Measurements from ENCODE around the gene ODAD3.
"Not testable (repeated sequence)": the region's sequence is repeated elsewhere in the genome, so short reads cannot be mapped to it uniquely, and the experiment has no call there.

The ODAD3 gene

DNA sequence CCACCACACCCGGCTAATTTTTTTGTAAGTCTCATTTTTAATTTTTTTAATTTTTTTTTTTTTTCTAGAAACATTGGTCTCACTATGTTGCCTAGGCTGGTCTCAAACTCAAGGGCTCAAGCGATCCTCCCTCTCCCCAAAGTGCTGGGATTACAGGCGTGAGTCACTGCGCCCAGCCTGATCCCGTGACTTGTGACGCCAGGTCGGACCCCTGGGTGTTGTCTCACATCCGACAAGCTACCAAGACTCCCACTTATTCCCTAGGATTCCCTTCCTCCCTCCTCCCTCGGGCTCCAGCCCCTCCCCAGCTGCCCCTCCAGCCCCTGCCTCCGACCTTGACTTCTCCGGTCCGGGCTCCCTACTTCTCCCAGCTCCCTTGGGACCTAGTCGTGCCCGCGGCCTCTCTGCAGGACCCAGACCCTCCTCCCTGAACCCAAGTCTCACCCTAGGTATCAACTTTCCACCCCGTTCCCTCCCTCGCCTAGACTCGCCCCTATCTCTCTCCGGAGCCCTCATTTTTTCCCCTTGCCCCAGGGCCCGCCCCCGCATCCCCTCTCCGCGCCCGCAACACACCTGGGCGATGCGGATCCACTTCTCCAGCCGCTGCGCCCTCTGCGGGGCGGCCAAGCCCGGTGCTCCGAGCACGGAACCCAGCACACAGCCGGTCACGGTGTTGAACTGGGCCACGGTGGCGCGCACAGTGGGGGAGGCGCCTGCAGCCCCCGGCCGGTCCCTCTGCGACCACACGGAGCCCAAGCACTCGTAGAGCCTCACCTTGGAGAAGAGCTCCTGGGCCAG is 28.9 kb downstream of the ODAD3 start:
- DNase-seq (ENCODE audit: low read depth in 2 of 2), result peak in 1 of 2 donors; percentile 49

DNA sequence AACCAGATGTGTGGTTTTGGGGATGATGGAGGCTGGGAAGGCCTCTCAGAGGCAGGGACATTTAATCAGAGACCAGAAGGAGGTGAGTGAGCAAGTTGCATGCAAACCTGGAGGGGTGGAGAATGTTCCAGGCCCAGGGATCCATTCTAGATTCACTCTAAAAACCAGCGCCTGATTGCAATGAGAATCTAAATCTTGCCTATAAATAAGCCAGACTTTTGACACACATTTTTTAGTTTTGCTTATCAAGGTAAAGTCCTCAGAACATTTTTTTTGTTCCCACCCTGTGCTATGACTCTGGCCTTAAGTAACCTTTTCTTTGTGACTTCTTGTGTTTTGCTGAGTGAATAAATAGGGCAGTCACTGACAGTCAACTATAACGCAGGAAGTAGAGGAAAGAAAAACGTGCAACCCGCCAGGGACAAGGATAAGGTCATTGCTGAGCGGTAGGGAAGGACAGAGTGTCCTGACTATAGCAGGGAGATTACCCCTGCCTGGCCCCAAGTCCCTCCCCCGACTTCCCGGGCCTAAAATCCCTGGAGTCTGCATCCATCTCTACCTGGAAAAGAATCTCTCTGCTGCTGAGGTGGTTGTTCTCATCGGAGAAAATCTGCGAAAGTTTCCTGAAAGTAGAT is 30.2 kb downstream of the ODAD3 start:
- DNase-seq (ENCODE audit: low read depth in 2 of 2), result no peak

DNA sequence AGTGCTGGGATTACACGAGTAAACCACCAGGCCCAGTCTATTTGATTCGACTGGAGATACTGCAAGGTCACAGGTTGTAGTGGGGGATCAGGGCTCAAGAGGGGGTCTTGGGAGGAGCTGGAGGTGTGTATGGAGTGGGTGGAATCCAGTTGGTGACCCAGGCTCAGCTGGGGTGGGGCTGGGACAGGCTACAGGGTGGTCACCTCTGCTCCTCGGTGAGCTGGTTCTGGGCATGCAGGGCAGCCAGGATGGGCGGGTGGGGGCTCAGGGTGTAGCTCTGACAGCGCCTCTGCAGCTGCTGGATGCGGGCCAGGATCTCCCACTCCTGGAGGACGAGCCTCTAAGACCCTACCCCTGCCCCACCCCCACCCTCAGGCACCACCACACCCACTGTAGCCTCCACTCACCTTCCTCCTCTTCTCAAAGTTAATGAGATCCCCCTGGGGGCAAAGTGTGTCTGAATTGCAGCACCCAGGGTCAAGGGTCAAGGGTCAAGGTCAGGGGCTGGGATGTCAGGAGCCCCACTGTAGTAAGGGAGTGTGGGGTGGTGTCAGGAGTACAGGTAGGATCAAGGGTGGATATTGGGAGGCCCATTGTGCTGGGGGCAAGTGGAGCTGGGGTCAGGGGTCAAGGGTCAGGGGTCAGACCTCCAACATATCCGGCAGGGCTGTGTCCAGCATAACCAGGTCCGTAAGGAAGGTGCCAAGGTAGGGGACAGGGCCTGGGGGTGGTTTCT is 32.9 kb downstream of the ODAD3 start:
- no peak for DNase-seq (ENCODE audit: low read depth in 2 of 2)

DNA sequence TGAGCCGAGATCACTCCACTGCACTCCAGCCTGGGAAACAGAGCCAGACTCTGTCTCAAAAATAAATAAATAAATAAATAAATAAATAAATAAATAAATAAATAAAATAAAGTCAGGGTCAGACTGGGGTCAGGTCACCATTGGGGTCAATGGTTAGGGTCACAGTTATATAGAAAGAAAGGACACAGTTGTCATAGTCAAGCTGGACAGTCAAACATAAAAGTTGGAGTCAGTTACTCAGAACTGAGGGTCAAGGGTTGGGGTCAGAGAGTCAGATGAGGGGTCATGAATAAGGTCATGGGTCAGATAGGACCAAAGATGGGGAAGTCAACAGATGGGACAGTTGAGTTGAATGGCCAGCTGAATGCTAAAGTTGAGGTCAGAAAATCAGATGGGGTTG is 34.1 kb downstream of the ODAD3 start:
- no peak for DNase-seq (ENCODE audit: low read depth in 2 of 2)

- no peak for DNase-seq (ENCODE audit: low read depth in 2 of 2)
Measured at GRCh38 chr19:11399667-11400066, 35.3 kb downstream of the ODAD3 start.

GRCh38 chr19:11397089-11397610 is 37.8 kb downstream of the ODAD3 start:
- no peak for DNase-seq (ENCODE audit: low read depth in 2 of 2)

DNA sequence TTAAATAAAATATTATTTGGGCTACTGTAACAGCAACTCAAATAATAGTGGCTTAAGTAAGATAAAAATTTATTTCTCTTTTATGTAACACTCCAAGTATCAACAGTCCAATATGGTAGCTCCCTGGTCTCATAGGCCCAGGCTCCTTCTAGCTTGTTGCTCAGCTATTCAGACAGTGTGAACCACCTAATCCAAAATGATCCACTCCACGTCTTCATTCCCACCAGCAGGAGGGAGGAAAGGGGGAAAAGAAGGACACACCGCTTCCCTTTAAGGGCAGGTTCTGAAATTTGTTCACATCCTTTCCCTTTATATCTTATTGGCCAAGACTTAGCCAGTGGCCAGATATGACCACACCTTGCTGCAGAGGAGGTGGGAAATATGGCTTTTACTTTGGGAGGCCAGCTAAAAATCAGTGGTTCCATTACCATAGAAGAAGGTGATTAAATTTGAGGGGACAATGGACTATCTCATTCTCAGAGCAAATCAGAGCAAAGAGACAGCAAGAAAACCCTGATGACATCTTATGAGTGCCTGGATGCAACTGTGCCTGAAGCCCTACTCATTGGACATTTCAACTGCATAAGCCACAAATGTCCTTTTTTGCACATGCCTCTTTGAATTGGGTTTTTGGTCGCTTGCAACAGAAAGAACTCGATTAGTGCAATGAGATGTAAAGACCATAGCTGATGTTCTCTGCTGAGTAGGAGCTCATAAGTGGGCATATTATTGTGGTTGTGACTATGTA is 43.8 kb downstream of the ODAD3 start:
- DNase-seq (ENCODE audit: low read depth in 2 of 2), result no peak

GRCh38 chr19:11390359-11390758 is 44.6 kb downstream of the ODAD3 start:
- DNase-seq (ENCODE audit: low read depth in 2 of 2), result no peak

GRCh38 chr19:11387162-11388034 is 47.5 kb downstream of the ODAD3 start:
- DNase-seq (ENCODE audit: low read depth in 2 of 2), result no peak

- DNase-seq (ENCODE audit: low read depth in 2 of 2), result no peak
Measured at GRCh38 chr19:11384778-11385129, 50.2 kb downstream of the ODAD3 start.

DNA sequence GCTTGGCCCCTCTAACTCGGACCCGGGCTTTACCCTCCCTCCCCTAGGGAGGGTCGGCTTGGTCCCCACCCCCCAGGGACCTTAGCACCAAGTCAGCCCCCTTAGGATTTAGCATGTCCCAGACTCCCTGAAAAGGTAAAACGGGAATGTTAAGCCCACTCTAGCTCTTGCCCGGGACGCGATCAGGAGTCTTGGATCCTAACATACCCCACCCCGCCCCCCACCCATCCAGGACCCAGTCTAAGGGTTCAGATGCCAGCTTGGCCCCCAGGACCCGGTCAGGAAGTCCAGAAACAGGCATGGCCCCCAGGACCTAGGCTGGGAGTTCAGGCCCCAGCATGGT is 51.2 kb downstream of the ODAD3 start:
- DNase-seq (ENCODE audit: low read depth in 2 of 2), result no peak

- no peak for DNase-seq (ENCODE audit: low read depth in 2 of 2)
Measured at GRCh38 chr19:11382898-11383705, 51.8 kb downstream of the ODAD3 start.

DNA sequence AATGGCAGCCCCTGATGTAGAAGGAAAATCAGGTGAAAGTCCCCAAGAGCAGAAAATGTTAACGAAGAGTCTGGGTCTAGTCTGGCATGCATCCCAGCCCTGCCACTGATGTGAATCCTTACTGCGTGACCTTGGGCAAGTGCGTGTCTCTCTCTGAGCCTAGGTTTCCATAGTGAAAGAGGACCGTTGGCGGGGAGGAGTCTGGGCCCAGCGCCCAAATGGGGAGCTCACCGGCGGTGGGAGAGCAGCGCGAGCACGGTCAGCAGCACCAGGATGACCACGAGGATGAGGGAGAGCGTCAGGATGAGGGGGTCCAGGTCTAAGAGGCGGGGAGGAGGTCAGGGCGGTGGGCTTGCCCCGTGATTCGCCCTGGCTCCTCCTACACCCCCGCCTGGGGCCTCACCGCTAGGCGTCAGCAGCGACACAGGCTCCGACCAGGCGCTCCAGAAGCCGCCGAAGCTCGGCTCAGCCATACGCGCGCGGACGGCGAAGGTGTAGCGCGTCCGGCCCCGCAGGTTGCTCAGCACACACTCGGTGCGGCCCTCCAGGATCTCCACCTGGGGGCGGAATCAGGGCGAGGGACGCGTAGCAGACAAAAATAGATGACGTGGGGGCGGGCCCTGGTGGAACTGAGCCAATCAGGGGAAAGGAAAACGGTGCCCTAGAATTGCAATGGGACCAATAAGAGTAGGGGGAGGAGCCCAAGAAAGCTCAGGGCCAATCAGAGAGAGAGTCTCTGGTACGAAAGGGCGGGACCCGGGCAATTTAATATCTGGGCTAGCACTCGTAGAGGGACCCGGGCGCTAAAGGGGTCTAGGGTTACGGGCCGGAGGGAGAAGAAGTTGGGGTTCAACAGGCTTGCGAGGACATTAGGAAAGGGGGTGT is 54.0 kb downstream of the ODAD3 start:
- peak; percentile 94 to 95 for DNase-seq (ENCODE audit: low read depth in 2 of 2)

- no peak for DNase-seq (ENCODE audit: low read depth in 2 of 2)
Measured at GRCh38 chr19:11379857-11380350, 55.0 kb downstream of the ODAD3 start.

DNA sequence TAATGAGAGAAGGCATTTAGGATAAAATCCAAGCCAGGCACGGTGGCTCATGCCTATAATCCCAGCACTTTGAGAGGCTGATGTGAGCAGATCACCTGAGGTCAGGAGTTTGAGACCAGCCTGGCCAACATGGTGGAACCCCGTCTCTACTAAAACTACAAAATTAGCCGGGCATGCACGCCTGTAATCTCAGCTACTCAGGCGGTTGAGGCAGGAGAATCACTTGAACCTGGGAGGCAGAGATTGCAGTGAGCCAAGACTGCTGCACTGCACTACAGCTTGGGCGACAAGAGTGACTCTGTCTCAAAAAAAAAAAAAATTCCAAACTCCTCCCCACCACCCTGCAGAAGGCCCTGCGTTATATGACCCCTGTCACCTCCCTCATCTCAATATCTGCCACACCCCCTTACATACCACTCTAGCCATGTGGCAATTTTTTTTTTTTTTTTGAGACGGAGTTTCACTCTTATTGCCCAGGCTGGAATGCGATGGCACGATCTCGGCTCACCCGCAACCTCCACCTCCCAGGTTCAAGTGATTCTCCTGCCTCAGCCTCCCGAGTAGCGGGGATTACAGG is 55.6 kb downstream of the ODAD3 start:
- not testable (repeated sequence) for DNase-seq (ENCODE audit: low read depth in 2 of 2)

- no peak for DNase-seq (ENCODE audit: low read depth in 2 of 2)
Measured at GRCh38 chr19:11378319-11379189, 56.4 kb downstream of the ODAD3 start.

DNA sequence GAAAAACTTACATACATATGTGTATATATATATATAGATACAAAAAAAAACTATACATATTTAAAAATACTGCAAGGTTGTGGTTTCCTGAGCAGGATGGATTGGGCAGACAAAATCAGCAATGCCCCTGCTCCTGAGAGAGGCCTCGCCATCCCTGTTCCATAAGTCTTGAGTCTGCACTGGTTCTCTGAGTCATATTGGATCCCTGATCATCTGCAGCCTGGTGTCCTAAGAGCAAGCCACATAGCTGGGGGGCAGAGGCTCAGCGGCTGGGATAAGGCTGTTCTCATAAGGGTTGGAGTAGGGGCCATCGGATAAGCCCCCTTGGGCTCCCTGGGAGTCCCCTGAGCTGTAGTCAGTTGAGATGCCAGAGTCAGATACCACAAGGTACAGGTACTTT is 57.2 kb downstream of the ODAD3 start:
- DNase-seq (ENCODE audit: low read depth in 2 of 2), result no peak

GRCh38 chr19:11377237-11377636 is 57.7 kb downstream of the ODAD3 start:
- no peak for DNase-seq (ENCODE audit: low read depth in 2 of 2)
